ENCODE measurements around the gene SPATA7.

- TF ChIP-seq POLR2AphosphoS5 (IDR thresholded peaks at IDR 0.05; ENCODE audit: insufficient read depth in 1 of 2, low read depth in 1 of 2) (no peak), CTCF (IDR thresholded peaks at IDR 0.05) (no peak)
Measured at GRCh38 chr14:88384718-88385117, 739 bp upstream of the SPATA7 start.
